ENCODE measurements around the gene SPSB1. TPM values are rescaled to one million over a fixed set of nuclear protein-coding genes. Genes with fewer than 3 reads are reported as not detected.

Gene SPSB1
- total RNA-seq, 1 experiment from 2014 or later = 33.8 TPM

- Histone ChIP-seq H3F3A (ENCODE audit: insufficient read depth, low read depth) (no peaks in the 10 kb centered on the region), H3K4me2 (no peak overlapping the region), H4K20me1 (ENCODE audit: insufficient read depth) (no peaks in the 10 kb centered on the region), H3K27me3 (ENCODE audit: insufficient read depth, low read depth) (no peaks in the 10 kb centered on the region), H2AFZ (no peak overlapping the region), H3K4me3 (no peak overlapping the region), H3K4me1 (replicated peaks; ENCODE audit: insufficient read depth) (no peaks in the 10 kb centered on the region), H3K9me2 (ENCODE audit: insufficient read depth) (no peaks in the 10 kb centered on the region), H3K79me2 (ENCODE audit: low read depth) (no peaks in the 10 kb centered on the region), H3K36me3 (ENCODE audit: low read depth) (no peaks in the 10 kb centered on the region), H3K27ac (no peak overlapping the region), H3K9me3 (ENCODE audit: insufficient read depth, low read depth) (no peaks in the 10 kb centered on the region)
- intact Hi-C loops (cut with micrococcal nuclease; ENCODE audit: unreplicated experiment) = no loop called here
- TF ChIP-seq CTCF (conservative IDR thresholded peaks at IDR 0.05) (no peak), EZH2 (IDR thresholded peaks at IDR 0.05; ENCODE audit: low read depth) (no peak)
- ChIA-PET POLR2A (ENCODE audit: unreplicated experiment) (no interaction called here), CTCF (no interaction called here)
- no TSS peak for BruUV-seq (replicated peaks)
- DNase-seq = no peak
These were observed 69.8 kb downstream of the SPSB1 start for GRCh38 chr1:9362488-9362887.

- DNase-seq = no peak
- Histone ChIP-seq H4K20me1 (ENCODE audit: insufficient read depth) (no peaks in the 10 kb centered on the region), H3F3A (ENCODE audit: insufficient read depth, low read depth) (no peaks in the 10 kb centered on the region), H3K9me3 (ENCODE audit: insufficient read depth, low read depth) (no peaks in the 10 kb centered on the region), H3K9me2 (ENCODE audit: insufficient read depth) (no peaks in the 10 kb centered on the region), H3K27ac (no peak overlapping the region), H3K79me2 (ENCODE audit: low read depth) (no peaks in the 10 kb centered on the region), H3K4me3 (no peak overlapping the region), H3K36me3 (ENCODE audit: low read depth) (no peaks in the 10 kb centered on the region), H3K4me2 (no peak overlapping the region), H3K27me3 (ENCODE audit: insufficient read depth, low read depth) (no peaks in the 10 kb centered on the region), H2AFZ (no peak overlapping the region), H3K4me1 (replicated peaks; ENCODE audit: insufficient read depth) (no peaks in the 10 kb centered on the region)
- BruUV-seq (replicated peaks) = no TSS peak
- intact Hi-C loops (cut with micrococcal nuclease; ENCODE audit: unreplicated experiment) = no loop called here
- no peak for TF ChIP-seq EZH2 (IDR thresholded peaks at IDR 0.05; ENCODE audit: low read depth)
- TF ChIP-seq CTCF (conservative IDR thresholded peaks at IDR 0.05) = no peak
- ChIA-PET POLR2A (ENCODE audit: unreplicated experiment) (no interaction called here), CTCF (no interaction called here)
These were observed 70.4 kb downstream of the SPSB1 start for GRCh38 chr1:9363061-9363471.

- H3K79me2 ChIP-seq (ENCODE audit: low read depth) = no peaks in the 10 kb centered on the region
- CTCF ChIA-PET = no interaction called here
- H3K9me3 ChIP-seq (ENCODE audit: insufficient read depth, low read depth) = no peaks in the 10 kb centered on the region
- BruUV-seq (replicated peaks) = no TSS peak
- no peak overlapping the region for H3K27ac ChIP-seq
- H3K9me2 ChIP-seq (ENCODE audit: insufficient read depth) = no peaks in the 10 kb centered on the region
- no peak overlapping the region for H3K4me3 ChIP-seq
- POLR2A ChIA-PET (ENCODE audit: unreplicated experiment) = no interaction called here
- TF ChIP-seq CTCF (conservative IDR thresholded peaks at IDR 0.05) (no peak), EZH2 (IDR thresholded peaks at IDR 0.05; ENCODE audit: low read depth) (no peak)
- no peaks in the 10 kb centered on the region for H3K4me1 ChIP-seq (replicated peaks; ENCODE audit: insufficient read depth)
- no peak for DNase-seq
- no peak overlapping the region for H3K4me2 ChIP-seq
- H4K20me1 ChIP-seq (ENCODE audit: insufficient read depth) = no peaks in the 10 kb centered on the region
- intact Hi-C loops (cut with micrococcal nuclease; ENCODE audit: unreplicated experiment) = no loop called here
- no peaks in the 10 kb centered on the region for H3F3A ChIP-seq (ENCODE audit: insufficient read depth, low read depth)
- no peaks in the 10 kb centered on the region for H3K27me3 ChIP-seq (ENCODE audit: insufficient read depth, low read depth)
- no peaks in the 10 kb centered on the region for H3K36me3 ChIP-seq (ENCODE audit: low read depth)
- no peak overlapping the region for H2AFZ ChIP-seq
These were observed 73.6 kb downstream of the SPSB1 start for GRCh38 chr1:9366298-9366697.
